GM18867 (cell line): Measurements from ENCODE around the gene MAPK8.
A peak's percentile ranks its signal among the peaks of the same experiment; 100 is the strongest.
"Not testable (repeated sequence)": the region's sequence is repeated elsewhere in the genome, so short reads cannot be mapped to it uniquely, and the experiment has no call there.

Source experiments
- ATAC-seq: cut with Tn5 transposase; IDR thresholded peaks from one replicate; pipeline ENCODE4 v1.9.1; 2021; ENCODE audit warnings: mild to moderate bottlenecking, moderate library complexity; ENCODE audit not compliant: unreplicated experiment

MAPK8 gene

DNA sequence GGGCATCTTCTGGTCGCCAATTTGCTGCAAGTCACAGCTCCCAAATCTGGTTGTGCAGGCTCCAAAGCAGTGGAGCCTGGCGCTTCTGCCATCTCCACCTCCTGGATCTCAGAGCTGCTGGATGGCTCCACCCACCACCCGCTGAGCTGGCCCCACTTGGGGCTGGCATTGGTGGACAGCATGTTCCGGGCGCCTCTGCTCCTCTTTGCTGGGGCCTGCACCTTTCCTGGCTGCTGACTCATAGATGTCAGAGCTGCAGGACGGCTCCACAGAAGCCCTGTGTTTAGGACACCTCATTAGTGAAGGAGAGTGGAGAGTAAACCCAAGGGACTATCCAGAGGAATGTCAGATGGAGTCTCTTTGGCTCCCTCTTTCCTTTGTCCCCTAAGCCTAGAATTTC, 27.4 kb downstream of the MAPK8 start:
- ATAC-seq, result no peak

DNA sequence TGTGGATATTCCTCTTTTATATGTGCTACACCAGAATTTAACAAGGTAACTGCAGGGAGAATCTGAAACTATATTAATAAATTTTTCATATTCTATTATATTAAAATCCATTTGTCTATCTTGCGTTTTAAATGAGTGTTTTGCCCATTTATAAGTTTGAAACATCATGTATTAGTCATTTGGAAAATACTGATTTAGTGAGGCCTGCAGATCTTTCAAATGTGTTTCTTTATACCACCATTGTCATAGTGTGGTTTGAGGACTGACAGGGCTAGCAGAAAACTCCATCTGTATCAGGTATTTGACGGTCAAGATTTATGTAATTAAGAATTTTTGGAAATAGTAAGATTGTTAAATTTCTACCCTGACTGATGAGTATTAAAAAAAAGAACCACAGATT, 29.3 kb downstream of the MAPK8 start:
- no peak for ATAC-seq

DNA sequence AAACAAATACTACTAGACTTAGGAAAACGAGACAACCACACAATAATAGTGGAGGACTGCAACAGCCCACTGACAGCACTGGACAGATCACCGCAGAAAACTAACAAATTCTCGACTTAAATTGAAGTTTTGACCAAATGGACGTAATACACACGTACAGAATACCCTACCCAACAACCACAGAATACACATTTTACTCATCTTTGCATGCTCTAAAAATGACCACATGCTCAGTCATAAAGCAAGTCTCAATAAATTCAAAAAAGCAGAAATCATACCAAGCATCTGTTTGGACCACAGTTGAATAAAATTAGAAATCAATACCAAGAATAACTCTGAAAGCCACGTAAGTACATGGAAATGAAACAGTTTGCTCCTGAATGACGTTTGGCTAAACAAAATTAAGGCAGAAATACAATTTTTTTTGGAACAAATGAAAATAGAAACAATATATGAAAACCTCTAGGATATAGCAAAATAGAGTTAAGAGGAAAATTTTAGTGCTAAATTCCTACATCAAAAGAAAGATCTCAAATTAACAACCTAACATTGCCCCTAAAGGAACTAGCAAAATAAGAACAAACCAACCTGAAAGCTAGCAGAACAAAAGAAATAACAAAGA, 30.6 kb downstream of the MAPK8 start:
- ATAC-seq, result peak; percentile 64

DNA sequence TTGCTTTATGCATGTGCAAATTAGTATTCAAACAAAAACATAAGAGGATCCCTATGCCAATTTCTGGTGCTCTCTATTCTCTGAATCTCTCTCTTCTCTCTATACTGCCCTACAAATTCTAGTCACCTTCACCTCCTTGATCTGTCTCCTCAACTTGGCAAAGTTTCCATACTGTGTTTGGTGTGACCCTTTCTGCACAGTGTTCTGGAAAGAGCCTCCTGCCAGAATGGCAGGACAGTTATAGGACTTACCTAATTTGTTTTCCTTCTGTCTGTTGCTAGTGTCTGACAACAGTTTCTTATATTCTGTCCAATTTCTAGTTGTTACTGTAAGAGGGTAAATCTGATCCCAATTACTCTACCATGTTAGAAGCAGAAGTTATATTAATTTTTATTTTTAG, 34.3 kb downstream of the MAPK8 start:
- no peak for ATAC-seq

GRCh38 chr10:48343106-48343505, 36.6 kb downstream of the MAPK8 start:
- ATAC-seq, result no peak

DNA sequence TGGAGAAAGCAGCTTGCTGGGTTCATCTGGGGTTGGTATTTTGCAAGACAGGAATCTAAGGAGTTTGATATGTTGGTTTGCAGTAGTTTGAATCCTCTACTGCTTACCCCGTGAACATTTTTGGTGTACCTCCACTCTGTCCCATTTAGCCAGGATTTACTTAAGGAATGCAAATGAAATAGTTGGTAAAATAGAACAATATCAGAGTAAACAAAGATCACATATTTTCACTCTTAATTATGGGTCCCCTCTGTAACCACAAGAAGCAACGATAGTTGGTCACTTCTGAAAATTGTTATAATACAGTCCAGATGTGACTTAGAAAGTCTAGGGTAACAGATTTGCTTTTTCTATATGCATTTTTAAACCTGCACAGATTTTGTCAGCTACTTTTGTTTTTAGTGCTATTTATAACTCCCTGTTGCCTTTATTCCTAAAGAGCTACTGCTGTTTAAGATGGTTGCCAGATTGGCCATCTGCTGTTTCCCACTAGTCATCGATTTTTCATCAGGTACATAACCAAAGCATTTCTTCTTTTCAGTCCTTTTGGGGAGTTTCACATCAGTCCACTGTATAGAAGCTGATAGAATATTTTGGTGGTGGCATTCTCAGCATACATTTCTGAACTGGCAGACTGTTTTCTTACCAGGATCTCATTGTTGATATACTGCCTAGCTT, 37.6 kb downstream of the MAPK8 start:
- ATAC-seq, result no peak

- ATAC-seq, result not testable (repeated sequence)
Observed at GRCh38 chr10:48346248-48346647, 39.8 kb downstream of the MAPK8 start.

DNA sequence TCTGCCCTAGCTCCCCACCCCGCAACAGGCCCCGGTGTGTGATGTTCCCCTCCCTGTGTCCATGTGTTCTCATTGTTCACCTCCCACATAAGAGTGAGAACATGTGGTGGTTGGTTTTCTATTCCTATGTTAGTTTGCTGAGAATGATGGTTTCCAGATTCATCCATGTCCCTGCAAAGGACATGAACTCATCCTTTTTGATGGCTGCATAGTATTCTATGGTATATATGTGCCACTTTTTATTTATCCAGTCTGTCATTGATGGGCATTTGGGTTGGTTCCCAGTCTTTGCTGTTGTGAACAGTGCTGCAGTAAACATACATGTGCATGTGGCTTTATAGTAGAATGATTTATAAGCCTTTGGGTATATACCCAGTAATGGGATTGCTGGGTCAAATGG, 41.1 kb downstream of the MAPK8 start:
- ATAC-seq, result not testable (repeated sequence)

DNA sequence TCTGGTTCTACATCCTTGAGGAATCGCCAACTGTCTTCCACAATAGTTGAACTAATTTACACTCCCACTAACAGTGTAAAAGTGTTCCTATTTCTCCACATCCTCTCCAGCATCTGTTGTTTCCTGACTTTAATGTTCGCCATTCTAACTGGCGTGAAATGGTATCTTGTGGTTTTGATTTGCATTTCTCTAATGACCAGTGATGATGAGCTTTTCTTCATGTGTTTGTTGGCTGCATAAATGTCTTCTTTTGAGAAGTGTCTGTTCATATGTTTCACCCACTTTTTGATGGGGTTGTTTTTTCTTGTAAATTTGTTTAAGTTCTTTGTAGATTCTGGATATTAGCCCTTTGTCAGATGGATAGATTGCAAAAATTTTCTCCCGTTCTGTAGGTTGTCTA, 41.5 kb downstream of the MAPK8 start:
- ATAC-seq, result not testable (repeated sequence)

- ATAC-seq, result no peak
Observed at GRCh38 chr10:48353246-48353645, 46.8 kb downstream of the MAPK8 start.

- no peak for ATAC-seq
Observed at GRCh38 chr10:48357631-48358030, 51.2 kb downstream of the MAPK8 start.

DNA sequence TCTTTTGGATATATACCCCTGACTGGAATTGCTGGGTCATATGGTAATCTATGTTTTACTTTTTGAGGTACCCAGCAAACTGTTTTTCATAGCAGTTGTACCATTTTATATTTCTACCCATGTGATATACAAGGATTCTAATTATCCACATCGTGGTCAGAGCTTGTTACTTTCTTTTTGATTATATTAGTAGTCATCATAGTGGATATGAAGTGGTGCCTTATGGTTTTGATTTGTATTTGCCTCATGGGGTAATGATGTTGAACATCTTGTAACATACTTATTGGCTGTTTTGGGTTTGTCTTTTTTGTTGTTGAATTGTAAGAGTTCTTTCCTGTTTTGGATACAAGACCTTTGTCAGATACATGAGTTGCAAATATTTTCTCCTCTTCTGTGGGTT, 51.7 kb downstream of the MAPK8 start:
- ATAC-seq, result no peak

DNA sequence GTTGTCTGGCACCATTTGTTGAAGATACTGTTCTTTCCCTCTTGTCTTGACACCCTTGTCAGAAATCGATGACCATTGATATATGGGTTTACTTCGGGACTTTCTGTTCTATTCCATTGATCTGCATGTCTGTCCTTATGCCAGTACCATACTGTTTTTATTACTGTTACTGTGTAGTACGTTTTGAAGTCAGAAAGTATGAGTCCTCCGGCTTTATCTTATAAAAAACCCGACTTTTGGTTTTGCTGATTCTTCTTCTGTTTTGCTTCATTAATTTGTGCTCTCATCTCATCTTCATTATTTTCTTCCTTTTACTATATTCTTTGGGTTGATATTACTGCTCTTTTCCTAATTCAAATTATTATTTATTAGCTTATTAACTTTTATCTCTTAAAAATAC, 52.4 kb downstream of the MAPK8 start:
- no peak for ATAC-seq

DNA sequence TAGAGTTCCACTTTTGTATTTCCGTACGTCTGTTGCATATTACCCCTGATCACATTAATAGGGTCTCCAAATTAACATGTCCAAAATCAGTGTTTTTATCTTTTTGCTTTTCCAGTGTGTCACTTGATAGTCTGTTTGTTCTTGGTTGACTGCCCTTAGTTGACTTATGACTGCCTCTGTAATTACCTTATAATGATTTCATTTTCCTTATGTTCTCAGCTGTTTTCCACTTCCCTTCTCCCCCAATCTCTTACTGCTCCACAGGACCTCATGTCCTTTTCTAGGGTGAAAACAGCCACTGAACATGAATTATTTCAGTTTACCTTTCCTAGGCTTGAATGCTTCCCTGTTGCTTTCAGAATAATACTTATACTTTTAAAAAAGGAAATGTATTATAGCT, 54.7 kb downstream of the MAPK8 start:
- ATAC-seq, result no peak

- ATAC-seq, result peak; percentile 39
Observed at GRCh38 chr10:48363617-48364355, 57.3 kb downstream of the MAPK8 start.

GRCh38 chr10:48364659-48365405, 58.4 kb downstream of the MAPK8 start:
- ATAC-seq, result no peak

DNA sequence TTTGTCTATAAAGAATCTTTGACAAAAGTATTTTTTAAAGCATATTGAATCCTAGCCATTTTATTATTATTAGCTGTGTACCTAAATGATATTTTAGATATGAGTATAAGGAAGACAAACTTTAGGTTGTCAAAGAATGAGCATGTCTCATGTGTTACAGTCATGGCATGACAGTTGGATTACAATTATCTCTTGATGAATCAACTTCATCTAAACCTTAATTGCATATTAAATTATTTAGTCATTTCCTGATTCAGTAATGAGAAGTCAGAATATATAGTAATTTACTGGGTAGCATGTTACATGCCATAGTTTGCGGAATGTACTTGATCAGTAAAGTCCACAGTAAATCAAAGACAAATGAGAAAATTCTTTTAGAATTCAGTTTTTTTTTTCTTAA, 59.2 kb downstream of the MAPK8 start:
- ATAC-seq, result no peak

- no peak for ATAC-seq
Observed at GRCh38 chr10:48366261-48366660, 59.8 kb downstream of the MAPK8 start.

DNA sequence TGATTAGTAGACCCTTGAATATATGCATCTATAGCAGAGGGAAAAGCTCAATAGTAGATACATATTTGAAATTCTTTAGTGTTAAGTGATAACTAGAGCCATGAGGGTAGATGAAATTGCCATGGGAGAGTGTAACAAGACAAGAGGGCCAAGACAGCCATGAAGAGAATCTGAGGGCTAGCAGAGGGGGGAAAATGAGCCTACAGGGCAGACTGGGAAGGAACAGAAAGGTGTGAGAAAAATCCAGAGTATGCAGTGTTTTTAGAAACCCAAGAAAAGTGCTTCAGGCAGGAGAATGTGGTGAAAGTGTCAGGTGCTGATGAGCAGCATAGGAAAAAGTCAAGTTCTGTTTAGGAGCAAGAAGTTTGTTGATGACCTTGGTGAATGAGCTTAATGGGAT, 63.0 kb downstream of the MAPK8 start:
- no peak for ATAC-seq

GRCh38 chr10:48377751-48378530, 71.5 kb downstream of the MAPK8 start:
- ATAC-seq, result no peak

DNA sequence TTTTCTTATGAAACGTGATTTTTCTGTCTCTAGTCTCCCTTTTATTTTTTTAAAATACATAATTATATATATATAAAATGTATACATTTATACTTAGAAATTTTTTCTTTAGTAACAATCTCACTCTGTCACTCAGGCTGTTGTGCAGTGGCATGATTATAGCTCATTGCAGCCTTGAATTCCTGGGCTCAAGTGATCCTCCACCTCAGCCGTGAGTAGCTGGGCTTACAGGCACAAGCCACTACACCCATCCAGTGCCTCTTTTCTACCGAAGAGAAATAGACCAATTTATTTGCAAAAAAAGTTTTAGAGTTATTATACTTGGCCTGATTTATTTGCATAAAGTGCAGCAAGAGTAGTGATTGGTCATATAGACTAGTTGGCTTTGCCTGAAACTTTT, 72.2 kb downstream of the MAPK8 start:
- ATAC-seq, result no peak
